ENCODE results near the gene FBXO36. TPM values are rescaled to one million over a fixed set of nuclear protein-coding genes. Genes with fewer than 3 reads are reported as not detected.
"Not testable (repeated sequence)": the region's sequence is repeated elsewhere in the genome, so short reads cannot be mapped to it uniquely, and the experiment has no call there.

Gene FBXO36
- total RNA-seq, 1 donor from 2014 or later, result 3.5 TPM

GRCh38 chr2:229943770-229944449, 21.6 kb downstream of the FBXO36 start:
- no peak for TF ChIP-seq CTCF (IDR thresholded peaks at IDR 0.05; ENCODE audit: insufficient read depth, low read length, poor library complexity, severe bottlenecking)
- Histone ChIP-seq H3K27me3 (ENCODE audit: control insufficient read depth, insufficient read depth, low read length) (no peaks in the 10 kb centered on the region), H3K4me3 (ENCODE audit: low read depth, low read length) (no peak overlapping the region), H3K36me3 (ENCODE audit: control insufficient read depth, insufficient read depth, low read length) (no peaks in the 10 kb centered on the region)
- DNase-seq (ENCODE audit: low read depth), result no peak

GRCh38 chr2:229945975-229946374, 23.7 kb downstream of the FBXO36 start:
- TF ChIP-seq CTCF (IDR thresholded peaks at IDR 0.05; ENCODE audit: insufficient read depth, low read length, poor library complexity, severe bottlenecking), result no peak
- no peak overlapping the region for H3K4me3 ChIP-seq (ENCODE audit: low read depth, low read length)
- no peaks in the 10 kb centered on the region for H3K36me3 ChIP-seq (ENCODE audit: control insufficient read depth, insufficient read depth, low read length)
- DNase-seq (ENCODE audit: low read depth), result no peak
- H3K27me3 ChIP-seq (ENCODE audit: control insufficient read depth, insufficient read depth, low read length), result no peaks in the 10 kb centered on the region

- no peaks in the 10 kb centered on the region for H3K36me3 ChIP-seq (ENCODE audit: control insufficient read depth, insufficient read depth, low read length)
- no peak overlapping the region for H3K4me3 ChIP-seq (ENCODE audit: low read depth, low read length)
- no peak for DNase-seq (ENCODE audit: low read depth)
- no peak for TF ChIP-seq CTCF (IDR thresholded peaks at IDR 0.05; ENCODE audit: insufficient read depth, low read length, poor library complexity, severe bottlenecking)
- H3K27me3 ChIP-seq (ENCODE audit: control insufficient read depth, insufficient read depth, low read length), result no peaks in the 10 kb centered on the region
These were observed 25.2 kb downstream of the FBXO36 start for GRCh38 chr2:229947544-229947943.

- Histone ChIP-seq H3K4me3 (ENCODE audit: low read depth, low read length) (no peak overlapping the region), H3K27me3 (ENCODE audit: control insufficient read depth, insufficient read depth, low read length) (no peaks in the 10 kb centered on the region), H3K36me3 (ENCODE audit: control insufficient read depth, insufficient read depth, low read length) (no peaks in the 10 kb centered on the region)
- TF ChIP-seq CTCF (IDR thresholded peaks at IDR 0.05; ENCODE audit: insufficient read depth, low read length, poor library complexity, severe bottlenecking), result no peak
- no peak for DNase-seq (ENCODE audit: low read depth)
These were observed 30.0 kb downstream of the FBXO36 start for GRCh38 chr2:229952256-229952835.

- Histone ChIP-seq H3K27me3 (ENCODE audit: control insufficient read depth, insufficient read depth, low read length) (no peaks in the 10 kb centered on the region), H3K36me3 (ENCODE audit: control insufficient read depth, insufficient read depth, low read length) (no peaks in the 10 kb centered on the region), H3K4me3 (ENCODE audit: low read depth, low read length) (no peak overlapping the region)
- TF ChIP-seq CTCF (IDR thresholded peaks at IDR 0.05; ENCODE audit: insufficient read depth, low read length, poor library complexity, severe bottlenecking), result no peak
- no peak for DNase-seq (ENCODE audit: low read depth)
These were observed 33.4 kb downstream of the FBXO36 start for GRCh38 chr2:229955663-229956062.

GRCh38 chr2:229956491-229956890, 34.2 kb downstream of the FBXO36 start:
- Histone ChIP-seq H3K36me3 (ENCODE audit: control insufficient read depth, insufficient read depth, low read length) (no peaks in the 10 kb centered on the region), H3K4me3 (ENCODE audit: low read depth, low read length) (no peak overlapping the region), H3K27me3 (ENCODE audit: control insufficient read depth, insufficient read depth, low read length) (no peaks in the 10 kb centered on the region)
- no peak for TF ChIP-seq CTCF (IDR thresholded peaks at IDR 0.05; ENCODE audit: insufficient read depth, low read length, poor library complexity, severe bottlenecking)
- no peak for DNase-seq (ENCODE audit: low read depth)

- H3K27me3 ChIP-seq (ENCODE audit: control insufficient read depth, insufficient read depth, low read length); H3K4me3 ChIP-seq (ENCODE audit: low read depth, low read length); DNase-seq (ENCODE audit: low read depth); H3K36me3 ChIP-seq (ENCODE audit: control insufficient read depth, insufficient read depth, low read length): not testable (repeated sequence)
These were observed 41.3 kb downstream of the FBXO36 start for GRCh38 chr2:229963596-229963995.

Measured in kidney epithelial cell (primary cell).